Trophoblast cell (in vitro differentiated cells and primary cell): ENCODE results near the gene CAPN8.

Experiments used
- DNase-seq, 2 donors: peaks; one replicate each; pipeline ENCODE4 v3.0.0-alpha.2; 2016
- H2AFZ ChIP-seq: 2 replicates; pipeline ENCODE4 v1.6.1; 2013; ENCODE audit warnings: low read length, moderate library complexity, mild to moderate bottlenecking; ENCODE audit not compliant: insufficient read depth, poor library complexity
- H2AK5ac ChIP-seq: 2 replicates; pipeline ENCODE4 v1.6.1; 2013; ENCODE audit warnings: mild to moderate bottlenecking, low read length
- H2BK120ac ChIP-seq: 2 replicates; pipeline ENCODE4 v1.6.1; 2013; ENCODE audit warnings: low read length, mild to moderate bottlenecking, moderate library complexity; ENCODE audit not compliant: insufficient read depth, poor library complexity
- H2BK12ac ChIP-seq: 2 replicates; pipeline ENCODE4 v1.6.1; 2013; ENCODE audit warnings: mild to moderate bottlenecking, low read length, moderate library complexity
- H2BK5ac ChIP-seq: 2 replicates; pipeline ENCODE4 v1.6.1; 2013; ENCODE audit warnings: low read length, low read depth, moderate library complexity, mild to moderate bottlenecking; ENCODE audit not compliant: poor library complexity
- H3K14ac ChIP-seq: 2 replicates; pipeline ENCODE4 v1.6.1; 2013; ENCODE audit warnings: mild to moderate bottlenecking, low read length
- H3K18ac ChIP-seq: 2 replicates; pipeline ENCODE4 v1.6.1; 2013; ENCODE audit warnings: mild to moderate bottlenecking, low read length
- H3K23ac ChIP-seq: 2 replicates; pipeline ENCODE4 v1.6.1; 2013; ENCODE audit warnings: low read length
- H3K27ac ChIP-seq: 2 replicates; pipeline ENCODE4 v1.5.1; 2013; ENCODE audit warnings: low read depth, mild to moderate bottlenecking, inconsistent platforms, low read length, moderate library complexity
- H3K27me3 ChIP-seq: 2 replicates; pipeline ENCODE4 v1.6.1; 2013; ENCODE audit warnings: inconsistent platforms, mild to moderate bottlenecking, low read length, moderate library complexity; ENCODE audit not compliant: insufficient read depth
- H3K36me3 ChIP-seq, 2 experiments: 1 replicate in 1 of 2; 2 replicates in 1 of 2; pipeline ENCODE4 v1.6.1; 2013; ENCODE audit warnings: low read length in 2 of 2, mild to moderate bottlenecking in 2 of 2, moderate library complexity in 1 of 2; ENCODE audit not compliant: insufficient read depth in 2 of 2, control insufficient read depth in 1 of 2
- H3K4ac ChIP-seq: 2 replicates; pipeline ENCODE4 v1.6.1; 2013; ENCODE audit warnings: low read depth, mild to moderate bottlenecking, low read length, moderate library complexity
- H3K4me1 ChIP-seq, 2 experiments: 1 replicate in 1 of 2; 2 replicates in 1 of 2; pipeline ENCODE4 v1.6.1; 2013; ENCODE audit warnings: low read length in 2 of 2, mild to moderate bottlenecking in 2 of 2, moderate library complexity in 1 of 2; ENCODE audit not compliant: insufficient read depth in 2 of 2, control insufficient read depth in 1 of 2
- H3K4me2 ChIP-seq: 2 replicates; pipeline ENCODE4 v1.6.1; 2013; ENCODE audit warnings: inconsistent platforms, mild to moderate bottlenecking, low read length, moderate library complexity
- H3K4me3 ChIP-seq: 2 replicates; pipeline ENCODE4 v1.5.1; 2013; ENCODE audit warnings: mild to moderate bottlenecking, low read depth, low read length, inconsistent platforms
- H3K79me1 ChIP-seq: one replicate; pipeline ENCODE4 v1.6.1; 2013; ENCODE audit warnings: low read length
- H3K79me2 ChIP-seq: 2 replicates; pipeline ENCODE4 v1.6.1; 2013; ENCODE audit warnings: low read length, mild to moderate bottlenecking; ENCODE audit not compliant: control insufficient read depth, insufficient read depth, poor library complexity
- H3K9ac ChIP-seq: 2 replicates; pipeline ENCODE4 v1.6.1; 2013; ENCODE audit warnings: mild to moderate bottlenecking, low read length
- H3K9me3 ChIP-seq: 2 replicates; pipeline ENCODE4 v1.6.1; 2013; ENCODE audit warnings: low read depth, mild to moderate bottlenecking, control low read depth, inconsistent platforms, low read length; ENCODE audit not compliant: insufficient read depth
- H4K12ac ChIP-seq: 2 replicates; pipeline ENCODE4 v1.6.1; 2013; ENCODE audit warnings: low read depth, mild to moderate bottlenecking, low read length, moderate library complexity
- H4K8ac ChIP-seq: 2 replicates; pipeline ENCODE4 v1.6.1; 2013; ENCODE audit warnings: low read depth, mild to moderate bottlenecking, low read length, moderate library complexity
- H4K91ac ChIP-seq: one replicate; pipeline ENCODE4 v1.6.1; 2013; ENCODE audit warnings: low read depth, mild to moderate bottlenecking, low read length, moderate library complexity
- WGBS: extraction: QIAGEN DNeasy Blood & Tissue Kit; methylation state at CpG from one replicate; pipeline ENCODE4 v1.1.7; 2013; ENCODE audit warnings: missing lambda C conversion rate; ENCODE audit not compliant: insufficient read length, insufficient coverage; ENCODE audit errors: extremely low coverage; 5-methylcytosine and 5-hydroxymethylcytosine counted together

CAPN8 gene

GRCh38 chr1:223682502-223682901 is 17.0 kb upstream of the CAPN8 start:
- no peak overlapping the region for H4K91ac ChIP-seq
- no peaks in the 10 kb centered on the region for H3K27me3 ChIP-seq
- no peak overlapping the region for H3K18ac ChIP-seq
- H2BK120ac ChIP-seq = no peak overlapping the region
- no peak overlapping the region for H4K8ac ChIP-seq
- no peak overlapping the region for H2BK5ac ChIP-seq
- H2AK5ac ChIP-seq = no peak overlapping the region
- H3K23ac ChIP-seq = peak overlapping the region; percentile 67
- no peak overlapping the region for H3K14ac ChIP-seq
- H3K79me1 ChIP-seq = no peaks in the 10 kb centered on the region
- no peak overlapping the region for H3K4me3 ChIP-seq
- no peak overlapping the region for H3K9ac ChIP-seq
- no peak overlapping the region for H3K4me2 ChIP-seq
- no peaks in the 10 kb centered on the region for H3K36me3 ChIP-seq
- H3K27ac ChIP-seq = no peak overlapping the region
- H3K79me2 ChIP-seq = no peaks in the 10 kb centered on the region
- H2AFZ ChIP-seq = no peak overlapping the region
- WGBS = no CpG with 5 or more reads among the region's 3 CpGs
- no peak for DNase-seq
- H4K12ac ChIP-seq = no peak overlapping the region
- no peak overlapping the region for H2BK12ac ChIP-seq
- H3K4me1 ChIP-seq = peaks cover 0 to 2% of the 10 kb centered on the region in 2 experiments
- no peak overlapping the region for H3K4ac ChIP-seq
- no peaks in the 10 kb centered on the region for H3K9me3 ChIP-seq

GRCh38 chr1:223680188-223680587 is 14.7 kb upstream of the CAPN8 start:
- Histone ChIP-seq H2BK5ac (no peak overlapping the region), H2BK12ac (no peak overlapping the region), H2BK120ac (no peak overlapping the region), H2AFZ (no peak overlapping the region), H3K4me3 (no peak overlapping the region), H3K27ac (no peak overlapping the region), H4K91ac (no peak overlapping the region), H3K4me2 (no peak overlapping the region), H4K12ac (no peak overlapping the region), H3K4me1 (peaks cover 0 to 2% of the 10 kb centered on the region in 2 experiments), H2AK5ac (no peak overlapping the region), H3K79me2 (no peaks in the 10 kb centered on the region), H3K27me3 (no peaks in the 10 kb centered on the region), H3K4ac (no peak overlapping the region), H3K36me3 (no peaks in the 10 kb centered on the region), H3K9ac (no peak overlapping the region), H3K18ac (no peak overlapping the region), H4K8ac (no peak overlapping the region), H3K79me1 (no peaks in the 10 kb centered on the region), H3K14ac (no peak overlapping the region), H3K9me3 (no peaks in the 10 kb centered on the region), H3K23ac (no peak overlapping the region)
- no CpG with 5 or more reads among the region's 2 CpGs for WGBS
- DNase-seq = no peak

GRCh38 chr1:223678841-223679240 is 13.3 kb upstream of the CAPN8 start:
- Histone ChIP-seq H3K27ac (no peak overlapping the region), H4K12ac (no peak overlapping the region), H2BK5ac (no peak overlapping the region), H3K36me3 (no peaks in the 10 kb centered on the region), H3K79me1 (no peaks in the 10 kb centered on the region), H3K4me2 (no peak overlapping the region), H3K9me3 (peaks cover 6% of the 10 kb centered on the region), H3K4me3 (no peak overlapping the region), H2BK12ac (no peak overlapping the region), H2BK120ac (no peak overlapping the region), H3K9ac (peak overlapping the region; percentile 22), H3K27me3 (no peaks in the 10 kb centered on the region), H4K8ac (no peak overlapping the region), H3K4ac (no peak overlapping the region), H3K14ac (no peak overlapping the region), H3K4me1 (peaks cover 0 to 2% of the 10 kb centered on the region in 2 experiments), H3K23ac (peak overlapping the region; percentile 61), H2AK5ac (no peak overlapping the region), H2AFZ (no peak overlapping the region), H3K18ac (no peak overlapping the region), H3K79me2 (no peaks in the 10 kb centered on the region), H4K91ac (no peak overlapping the region)
- WGBS = no CpG with 5 or more reads among the region's 6 CpGs
- no peak for DNase-seq

- Histone ChIP-seq H4K91ac (no peak overlapping the region), H3K14ac (no peak overlapping the region), H3K4me2 (no peak overlapping the region), H2BK120ac (no peak overlapping the region), H3K27me3 (no peaks in the 10 kb centered on the region), H2AK5ac (no peak overlapping the region), H3K79me2 (no peaks in the 10 kb centered on the region), H2AFZ (no peak overlapping the region), H3K18ac (no peak overlapping the region), H4K8ac (no peak overlapping the region), H4K12ac (no peak overlapping the region), H2BK5ac (no peak overlapping the region), H3K4ac (no peak overlapping the region), H3K4me1 (no peaks in the 10 kb centered on the region), H3K36me3 (no peaks in the 10 kb centered on the region), H3K79me1 (no peaks in the 10 kb centered on the region), H3K9ac (no peak overlapping the region), H3K23ac (no peak overlapping the region), H2BK12ac (no peak overlapping the region), H3K4me3 (peak overlapping the region; percentile 23), H3K9me3 (peaks cover 6% of the 10 kb centered on the region), H3K27ac (no peak overlapping the region)
- DNase-seq = no peak
- no CpG with 5 or more reads among the region's 5 CpGs for WGBS
Observed at GRCh38 chr1:223674119-223674890, 8.8 kb upstream of the CAPN8 start.
